Mucosa of gallbladder (tissue), 1 donor: Measurements from ENCODE around the gene CIB4. TPM values are rescaled to one million over a fixed set of nuclear protein-coding genes. Genes with fewer than 3 reads are reported as not detected.

Source experiments
- DNase-seq: peaks from one replicate; pipeline ENCODE4 v3.0.0-alpha.2; 2020; ENCODE audit warnings: low spot score
- total RNA-seq: library from RNA; stranded (reverse); gene quantifications from one replicate; pipeline ENCODE4 v1.2.1, GENCODE V29; 2021
- donor health status: DM: no; HTN: no; CAD: no.

CIB4 gene
- total RNA-seq, 1 donor from 2014 or later: not detected

DNA sequence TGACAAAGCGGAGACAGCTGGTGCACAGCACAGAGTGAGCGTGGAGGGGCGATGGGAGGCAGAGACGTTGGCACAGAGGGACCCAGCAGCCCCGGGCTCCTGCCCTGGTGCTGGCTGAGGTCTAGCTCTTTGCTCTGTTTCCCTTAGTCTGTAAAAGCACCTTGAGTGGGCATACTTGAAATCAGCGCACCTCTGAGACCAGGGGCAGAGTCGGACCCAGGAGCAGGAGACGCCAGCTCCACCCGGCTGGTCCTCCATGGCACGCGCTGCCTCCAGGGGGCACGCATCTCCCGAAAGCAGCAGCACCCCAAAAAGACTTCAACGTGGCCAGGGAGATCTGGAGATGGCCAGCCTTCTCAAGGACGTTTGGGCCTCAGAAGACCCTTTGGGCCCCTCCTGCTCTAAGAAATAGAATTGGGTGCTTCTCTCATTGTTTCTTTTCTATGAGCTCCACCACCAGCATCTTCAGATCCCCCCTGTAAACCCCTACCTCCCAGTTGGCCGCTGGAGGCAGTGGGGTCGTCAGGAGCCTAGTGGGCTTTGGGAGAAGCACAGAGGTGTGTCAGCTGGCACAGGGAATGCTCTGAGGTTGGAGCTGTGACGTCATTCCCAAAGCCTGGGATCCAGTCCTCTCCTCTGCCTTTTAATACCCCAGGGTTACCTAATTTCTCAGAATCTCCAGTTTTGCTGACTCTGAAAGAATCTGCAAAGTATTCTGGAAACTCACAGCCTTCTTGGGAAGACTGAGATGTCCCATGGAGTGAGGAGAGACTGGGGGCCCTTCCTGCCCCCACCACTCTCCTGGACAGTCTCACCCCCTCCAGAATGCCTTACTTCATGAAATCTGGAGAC lies 58.9 kb downstream of the CIB4 start:
- DNase-seq: no peak

DNA sequence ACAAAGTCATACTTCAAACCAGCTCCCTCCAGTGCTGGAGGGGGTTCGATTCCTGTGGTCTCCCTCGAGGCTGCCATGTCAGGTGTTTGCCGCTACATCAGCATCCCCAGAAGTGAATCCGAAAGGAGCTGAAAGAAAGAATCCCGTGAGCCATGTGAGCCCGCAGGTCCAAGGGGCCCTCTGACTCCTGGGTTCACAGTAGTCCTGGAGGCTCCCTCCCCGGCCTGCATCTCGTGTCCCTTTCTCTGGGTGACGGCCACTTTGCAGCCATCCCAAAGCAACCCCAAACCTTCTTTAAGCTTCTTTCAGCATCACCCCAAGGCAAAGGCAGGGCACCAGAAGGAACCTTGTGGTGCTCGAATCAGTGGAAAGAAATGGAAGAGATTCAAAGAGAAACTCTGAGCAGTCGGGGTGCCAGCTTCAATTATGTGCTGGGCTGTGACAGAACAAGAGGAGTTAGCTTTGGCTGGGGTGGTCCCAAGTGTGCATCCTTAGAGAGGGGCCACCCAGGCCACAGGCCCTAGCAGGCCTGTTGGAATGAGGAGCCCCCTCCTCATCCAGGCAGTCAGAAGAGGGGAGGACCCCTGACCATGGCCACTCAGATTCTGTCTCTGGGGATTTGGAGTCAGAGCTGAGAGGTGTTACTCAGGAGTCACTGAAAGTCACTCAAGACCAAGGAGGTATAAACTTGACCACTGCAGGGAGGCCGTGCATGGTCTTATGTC lies 59.7 kb downstream of the CIB4 start:
- DNase-seq: no peak

- DNase-seq: no peak
These were observed 60.4 kb downstream of the CIB4 start for GRCh38 chr2:26580751-26581150.

DNA sequence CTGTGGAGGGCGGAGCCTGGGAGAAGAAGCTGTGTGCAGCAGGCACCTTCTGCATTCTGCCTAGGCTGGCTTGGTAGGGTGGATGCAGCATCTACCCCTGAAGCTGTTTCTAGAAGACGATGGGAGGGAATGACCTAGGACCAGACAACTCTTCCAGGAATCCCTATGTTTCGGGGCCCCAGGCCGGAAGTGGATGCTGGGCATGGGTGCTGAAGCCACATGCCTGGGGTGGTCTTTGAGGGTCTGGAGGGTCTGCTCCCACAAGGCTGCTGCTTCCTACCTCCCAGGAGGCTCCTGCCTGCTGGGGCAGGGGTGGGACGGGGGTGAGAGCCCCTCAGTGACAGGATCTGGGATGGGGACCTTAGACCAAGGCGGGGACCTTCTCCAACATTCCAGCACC lies 61.0 kb downstream of the CIB4 start:
- DNase-seq: no peak

DNA sequence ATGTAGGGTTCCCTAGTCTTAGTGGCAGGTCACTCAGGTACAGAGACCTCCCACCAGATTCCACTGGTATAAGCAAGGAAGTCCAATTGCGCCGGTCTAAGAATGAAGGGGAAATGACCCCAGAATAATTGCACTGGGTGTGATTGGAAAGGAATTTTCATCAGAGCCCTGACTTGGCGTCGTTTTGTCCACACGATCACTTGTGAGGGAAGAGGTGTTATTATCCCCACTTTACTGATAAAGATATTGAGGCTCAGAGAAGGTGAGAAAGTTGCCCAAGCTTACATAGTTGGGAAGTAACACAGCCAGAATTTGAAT lies 61.5 kb downstream of the CIB4 start:
- no peak for DNase-seq

DNA sequence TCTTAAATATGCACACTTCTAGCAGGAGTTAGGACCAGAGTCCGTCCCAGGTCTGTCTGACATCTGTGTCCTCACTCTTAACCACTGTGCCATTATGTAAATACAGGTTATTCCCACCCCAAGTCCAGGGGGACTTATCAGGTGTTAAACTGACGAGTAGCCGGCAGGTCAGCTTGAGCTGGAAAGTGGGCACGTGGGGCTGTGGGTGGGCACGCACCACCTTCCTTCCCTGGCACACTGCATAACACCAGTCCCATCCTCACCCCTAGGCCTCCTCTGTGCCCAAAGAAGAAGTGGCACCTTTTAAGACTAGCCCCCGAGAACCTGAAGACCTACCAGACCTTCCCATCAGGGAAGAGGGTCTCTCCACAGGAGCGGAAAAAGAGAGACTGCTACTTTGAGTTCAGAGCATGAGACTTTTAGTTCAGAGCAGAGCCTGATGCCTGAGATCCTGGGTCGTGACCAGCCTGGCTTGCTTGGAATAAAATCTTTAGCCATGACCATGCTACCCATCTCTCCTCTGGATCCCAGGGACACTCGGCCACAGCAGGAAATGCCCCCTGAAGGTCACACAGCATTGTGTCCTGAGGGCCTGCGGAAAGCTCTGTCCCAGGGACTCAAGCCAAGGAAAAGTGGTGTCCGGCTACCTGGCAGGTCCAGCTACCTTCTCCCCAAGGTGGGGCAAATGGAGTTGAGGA lies 62.0 kb downstream of the CIB4 start:
- DNase-seq: no peak

- no peak for DNase-seq
These were observed 62.6 kb downstream of the CIB4 start for GRCh38 chr2:26578581-26578980.

DNA sequence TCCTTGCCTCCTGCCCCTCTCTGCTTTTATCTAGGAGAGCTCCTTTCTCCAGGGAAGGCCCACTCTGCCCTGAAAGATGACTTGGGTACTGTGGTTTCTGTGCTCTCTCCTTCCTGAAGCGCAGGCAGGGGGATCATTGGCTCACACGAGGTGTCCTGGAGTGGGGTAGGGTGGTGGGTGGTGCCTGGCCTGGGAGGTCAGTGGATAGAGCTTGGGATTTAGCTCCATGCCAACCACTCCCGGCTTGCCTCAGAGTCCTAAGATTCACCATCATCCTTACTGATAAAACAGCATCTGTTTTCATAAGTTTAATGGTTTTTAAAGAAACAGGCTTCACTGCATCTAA lies 63.1 kb downstream of the CIB4 start:
- no peak for DNase-seq

DNA sequence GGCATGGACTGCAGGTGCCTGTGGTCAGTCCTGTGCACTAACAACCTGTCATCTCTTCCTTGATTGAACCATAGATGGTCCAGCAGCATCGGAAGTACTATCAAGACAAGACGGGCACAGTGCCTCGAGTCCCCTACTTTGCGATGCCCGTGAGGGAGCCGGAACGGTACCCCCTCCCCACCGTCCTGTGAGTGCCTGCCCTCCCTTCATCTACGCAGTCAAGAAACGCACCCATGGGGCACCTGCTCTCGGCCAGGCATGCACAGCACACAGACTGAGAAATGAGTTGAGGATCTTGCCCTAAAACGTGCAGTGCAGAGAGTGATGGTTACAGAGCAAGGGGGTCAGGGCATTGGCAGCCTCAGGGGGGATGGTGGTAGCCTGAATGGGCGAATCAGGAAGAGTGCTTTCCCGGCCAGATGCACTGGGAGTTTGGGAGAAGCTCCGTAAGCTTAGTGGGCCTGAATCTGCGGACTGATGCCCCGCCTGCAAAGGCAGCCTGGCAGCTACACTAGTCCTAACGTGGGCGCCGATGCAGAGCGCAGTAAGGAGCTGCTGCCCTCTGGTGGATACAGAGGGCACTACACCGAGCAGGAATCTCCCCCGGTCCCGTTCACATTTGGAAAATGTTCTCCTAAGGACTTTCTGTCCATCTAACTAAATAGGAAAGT lies 63.6 kb downstream of the CIB4 start:
- DNase-seq: peak; percentile 63

- DNase-seq: no peak
These were observed 64.4 kb downstream of the CIB4 start for GRCh38 chr2:26576565-26577441.

GRCh38 chr2:26575836-26576564 lies 65.2 kb downstream of the CIB4 start:
- no peak for DNase-seq

DNA sequence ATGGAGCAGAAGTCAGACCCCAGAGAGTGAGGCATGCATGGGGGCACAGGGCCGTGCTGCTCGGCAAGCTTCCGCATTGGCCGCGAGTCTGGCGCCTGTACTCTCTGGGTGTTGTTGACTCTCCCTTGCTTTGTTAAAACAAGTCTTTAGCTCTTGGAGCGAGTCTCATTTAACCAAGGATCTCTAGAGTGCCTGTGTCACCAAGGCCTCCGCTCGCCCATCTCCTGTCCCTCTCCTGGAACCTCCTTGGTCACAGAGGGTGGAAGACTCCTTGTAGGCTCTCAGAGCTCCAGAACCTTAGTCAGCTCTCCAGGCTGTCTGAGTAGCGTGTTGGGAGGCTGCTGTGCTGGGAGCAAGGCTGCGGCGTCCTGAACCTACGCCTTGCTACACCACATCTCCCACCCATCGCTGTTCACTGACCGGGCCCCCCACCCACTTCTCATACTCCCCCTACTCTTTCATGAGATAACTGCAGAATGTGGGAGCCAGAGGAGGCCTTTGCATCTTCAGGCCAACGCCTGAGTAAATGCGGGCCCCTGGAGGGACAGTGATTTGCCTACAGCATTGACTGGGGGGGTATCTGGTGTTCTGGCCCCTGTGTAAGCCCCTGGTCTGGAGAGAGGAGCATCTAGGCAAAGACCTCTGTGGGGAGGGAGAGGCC lies 66.1 kb downstream of the CIB4 start:
- DNase-seq: no peak

GRCh38 chr2:26574066-26574899 lies 66.9 kb downstream of the CIB4 start:
- DNase-seq: no peak

GRCh38 chr2:26573241-26573925 lies 67.8 kb downstream of the CIB4 start:
- DNase-seq: no peak

DNA sequence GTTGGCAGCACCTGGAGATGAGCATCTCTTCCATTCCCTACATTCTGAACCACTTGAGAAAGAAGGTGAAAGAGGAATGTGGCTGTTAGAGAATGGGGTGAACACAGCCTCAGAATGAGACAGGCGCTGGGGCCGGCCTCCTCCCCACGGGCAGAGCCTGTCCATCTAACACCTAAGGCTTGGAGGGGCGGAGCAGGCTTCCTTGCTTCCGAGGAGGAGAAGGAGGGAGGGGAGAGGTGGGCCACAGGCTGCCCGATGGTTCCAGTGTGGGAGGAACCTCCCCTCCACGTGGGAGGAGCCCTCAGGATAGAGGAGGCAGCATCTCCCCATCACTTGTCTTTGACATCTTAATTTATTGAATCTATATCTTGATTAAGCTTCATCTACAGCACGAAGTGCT lies 68.6 kb downstream of the CIB4 start:
- DNase-seq: no peak

DNA sequence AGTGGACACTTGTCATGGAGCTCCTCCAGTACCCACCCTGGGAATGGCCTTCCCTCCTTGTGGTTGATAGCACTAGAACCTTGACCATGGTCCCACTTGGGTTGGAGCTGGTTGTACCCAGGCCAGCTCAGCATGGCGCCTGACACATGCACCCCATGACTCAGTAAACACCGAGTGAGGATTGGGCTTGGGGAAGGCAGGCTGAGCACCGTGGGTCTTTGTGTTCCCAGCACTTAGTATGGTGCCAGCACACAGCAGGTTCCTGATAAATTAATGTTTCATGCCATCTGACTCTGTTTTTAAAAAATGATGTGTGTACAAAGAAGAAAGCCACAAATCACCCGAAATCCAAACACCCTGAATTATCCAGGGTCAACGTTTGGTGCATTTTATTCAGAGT lies 69.8 kb downstream of the CIB4 start:
- no peak for DNase-seq

DNA sequence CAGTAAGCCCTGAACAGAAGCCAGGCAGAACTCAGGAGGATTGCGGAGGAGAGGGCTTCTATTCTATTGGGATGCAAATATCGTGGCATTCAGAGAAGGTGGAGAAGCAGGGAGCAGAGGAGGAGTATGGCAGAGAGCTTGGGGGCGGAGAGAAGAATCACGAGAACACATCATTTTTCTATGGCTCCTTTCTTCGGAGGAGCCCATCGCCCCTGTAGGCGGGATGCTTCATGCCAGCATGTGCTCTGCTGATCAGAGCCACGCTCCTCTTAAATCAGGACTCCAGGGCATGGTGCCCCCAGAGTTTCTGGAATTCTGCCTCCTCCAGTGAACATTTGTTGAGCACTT lies 71.1 kb downstream of the CIB4 start:
- DNase-seq: no peak

DNA sequence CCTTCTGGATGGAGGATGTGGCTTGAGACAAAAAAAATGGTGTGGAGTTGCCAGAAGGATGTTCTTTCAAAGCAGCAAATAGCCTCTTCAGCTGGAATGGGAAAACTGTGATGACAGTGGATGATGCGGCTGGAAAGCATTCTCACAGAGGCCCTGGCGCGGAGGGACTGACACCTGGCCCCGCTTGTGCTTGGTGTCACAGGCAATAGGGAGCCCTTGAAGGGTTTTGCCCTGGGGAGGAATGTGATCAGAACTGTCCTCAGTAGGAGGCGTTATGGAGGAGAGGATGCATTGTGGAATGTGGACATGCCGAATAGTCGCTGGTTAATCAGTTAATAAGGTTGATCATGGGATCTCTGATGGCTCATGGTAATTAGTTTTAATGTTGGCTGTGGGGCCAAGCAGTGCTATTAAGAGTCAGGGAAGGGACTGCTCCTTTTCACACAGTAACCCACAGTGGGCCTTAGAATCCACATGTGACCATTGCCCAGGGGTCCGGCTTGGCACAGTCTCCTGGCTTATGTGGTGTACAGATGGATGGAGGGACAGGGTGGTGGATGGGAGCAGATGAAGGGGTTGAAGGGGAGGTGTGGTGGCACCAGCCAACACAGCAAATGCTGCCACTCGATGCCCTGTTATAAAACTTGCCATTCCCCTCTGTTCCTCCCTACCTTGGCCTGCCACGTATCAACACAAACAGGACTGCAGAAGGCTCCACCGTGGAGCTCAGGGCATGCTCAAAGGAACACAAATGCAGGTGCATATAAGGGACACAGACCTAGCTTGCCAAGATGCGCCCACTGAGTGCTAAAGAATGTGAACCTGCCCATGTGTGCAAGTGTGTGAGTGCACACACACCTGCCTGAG lies 71.7 kb downstream of the CIB4 start:
- no peak for DNase-seq
